Gastrocnemius medialis (tissue), 4 donors: ENCODE data around the gene RASA3.

ENCODE experiments used
- POLR2A ChIP-seq, 2 donors: fragments of 450-650 bp; IDR thresholded peaks; one replicate each; pipeline ENCODE4 v1.6.1; 2017; ENCODE audit warnings: antibody characterized with exemption in 2 of 2, mild to moderate bottlenecking in 2 of 2, moderate library complexity in 2 of 2
- TF ChIP-seq, protein P1 (sequence below), 5 experiments: fragments of 450-650 bp in 3 of 5; fragments of 200-600 bp in 2 of 5; sonication (generic) in 2 of 5; IDR thresholded peaks in 4 of 5; conservative IDR thresholded peaks in 1 of 5; 1 replicate in 4 of 5; 2 replicates in 1 of 5; pipeline ENCODE4 v1.5.1; 2016 to 2019; ENCODE audit warnings: antibody characterized with exemption in 5 of 5, mild to moderate bottlenecking in 3 of 5, moderate library complexity in 3 of 5

DNA sequence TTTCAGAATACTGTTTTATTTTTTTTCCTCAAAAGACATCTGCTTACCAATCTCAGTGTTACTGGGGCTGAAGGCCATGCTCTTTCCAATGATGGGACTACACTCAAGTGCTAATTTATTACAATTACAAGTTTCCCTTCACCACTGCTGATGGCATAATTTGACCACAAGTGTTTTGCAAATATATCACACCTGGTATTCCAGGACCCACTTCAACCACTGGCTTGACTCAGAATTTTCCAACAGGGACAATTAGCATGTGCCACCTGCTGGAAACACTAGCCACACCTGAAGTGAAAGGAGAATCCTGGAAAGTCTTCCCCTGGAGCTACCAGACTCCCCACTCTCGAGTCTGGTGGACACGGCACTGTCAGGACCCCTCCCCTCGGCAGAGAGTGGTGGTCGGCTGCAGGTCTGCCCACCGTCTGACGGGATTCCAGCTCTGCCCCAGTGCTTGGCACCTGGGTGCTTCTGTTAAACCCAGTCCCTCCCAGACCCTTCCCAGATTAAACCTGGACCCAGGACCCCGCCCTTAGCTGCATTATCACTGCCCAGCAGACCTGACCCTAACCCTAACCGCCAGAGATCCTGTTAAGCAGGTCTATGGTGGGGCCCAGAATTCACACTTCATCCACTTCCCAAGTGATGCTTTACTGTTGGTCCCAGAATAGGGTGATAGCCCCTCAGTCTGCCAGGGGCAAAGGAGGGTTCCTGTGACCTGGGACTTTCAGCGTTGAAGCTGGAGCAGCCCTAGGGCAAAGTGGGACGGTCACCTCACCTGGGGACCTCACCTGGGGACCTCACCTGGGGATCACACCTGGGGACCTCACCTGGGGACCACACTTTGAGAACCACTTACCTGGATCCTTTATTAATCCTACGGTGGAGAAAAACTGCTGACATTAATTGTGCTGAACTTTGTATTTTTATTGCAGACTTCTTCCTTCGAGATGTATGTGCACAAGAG, 17.6 kb upstream of the RASA3 start:
- TF ChIP-seq, protein P1, sequence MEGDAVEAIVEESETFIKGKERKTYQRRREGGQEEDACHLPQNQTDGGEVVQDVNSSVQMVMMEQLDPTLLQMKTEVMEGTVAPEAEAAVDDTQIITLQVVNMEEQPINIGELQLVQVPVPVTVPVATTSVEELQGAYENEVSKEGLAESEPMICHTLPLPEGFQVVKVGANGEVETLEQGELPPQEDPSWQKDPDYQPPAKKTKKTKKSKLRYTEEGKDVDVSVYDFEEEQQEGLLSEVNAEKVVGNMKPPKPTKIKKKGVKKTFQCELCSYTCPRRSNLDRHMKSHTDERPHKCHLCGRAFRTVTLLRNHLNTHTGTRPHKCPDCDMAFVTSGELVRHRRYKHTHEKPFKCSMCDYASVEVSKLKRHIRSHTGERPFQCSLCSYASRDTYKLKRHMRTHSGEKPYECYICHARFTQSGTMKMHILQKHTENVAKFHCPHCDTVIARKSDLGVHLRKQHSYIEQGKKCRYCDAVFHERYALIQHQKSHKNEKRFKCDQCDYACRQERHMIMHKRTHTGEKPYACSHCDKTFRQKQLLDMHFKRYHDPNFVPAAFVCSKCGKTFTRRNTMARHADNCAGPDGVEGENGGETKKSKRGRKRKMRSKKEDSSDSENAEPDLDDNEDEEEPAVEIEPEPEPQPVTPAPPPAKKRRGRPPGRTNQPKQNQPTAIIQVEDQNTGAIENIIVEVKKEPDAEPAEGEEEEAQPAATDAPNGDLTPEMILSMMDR (IDR thresholded peaks at IDR 0.05 in 4 of 5, conservative IDR thresholded peaks at IDR 0.05 in 1 of 5): no peak
- no peak for TF ChIP-seq POLR2A (IDR thresholded peaks at IDR 0.05)
